ENCODE measurements around the gene SLC26A5.

The SLC26A5 gene

DNA sequence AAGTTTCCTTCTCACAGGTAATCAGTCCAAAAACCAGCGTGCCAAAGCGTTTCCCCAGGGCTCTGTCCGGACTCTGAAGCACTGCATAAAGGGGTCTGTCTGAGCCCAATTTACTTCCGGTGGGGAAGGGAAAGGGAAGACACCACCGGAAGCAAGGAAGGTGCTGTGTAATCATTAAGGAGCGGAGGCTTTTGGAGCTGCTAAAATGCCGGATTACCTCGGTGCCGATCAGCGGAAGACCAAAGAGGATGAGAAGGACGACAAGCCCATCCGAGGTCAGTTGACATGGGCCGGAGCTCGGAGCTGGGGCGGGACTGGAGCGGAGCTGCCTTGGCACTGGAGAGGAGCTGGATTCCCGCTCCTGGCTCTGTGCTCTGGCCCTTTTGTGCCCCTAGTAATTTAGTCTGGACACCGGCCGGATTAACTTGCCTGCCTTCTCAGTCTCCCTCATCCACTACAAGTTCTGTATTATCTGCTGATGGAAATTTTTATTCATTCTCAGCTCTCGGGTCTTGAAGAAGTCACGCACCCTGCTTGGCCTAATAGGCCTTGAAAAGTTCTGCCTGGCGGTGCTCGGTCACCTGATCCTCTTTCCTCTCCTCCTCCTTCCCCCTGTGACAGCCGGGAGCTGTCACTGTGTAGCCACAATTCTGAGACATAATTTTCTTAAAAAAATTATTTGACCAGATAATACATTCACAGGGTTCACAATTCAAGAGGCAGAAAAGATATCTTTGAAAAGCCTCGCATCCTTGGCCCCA, 98.3 kb downstream of the SLC26A5 start, which contains the start of gene PSMC2:
Gene PSMC2, plus strand, starts transcription at position 137 of the 761 bp plus-strand sequence. Its CDS starts 69 bp downstream, at position 206.
- peak; percentile 91 for DNase-seq

DNA sequence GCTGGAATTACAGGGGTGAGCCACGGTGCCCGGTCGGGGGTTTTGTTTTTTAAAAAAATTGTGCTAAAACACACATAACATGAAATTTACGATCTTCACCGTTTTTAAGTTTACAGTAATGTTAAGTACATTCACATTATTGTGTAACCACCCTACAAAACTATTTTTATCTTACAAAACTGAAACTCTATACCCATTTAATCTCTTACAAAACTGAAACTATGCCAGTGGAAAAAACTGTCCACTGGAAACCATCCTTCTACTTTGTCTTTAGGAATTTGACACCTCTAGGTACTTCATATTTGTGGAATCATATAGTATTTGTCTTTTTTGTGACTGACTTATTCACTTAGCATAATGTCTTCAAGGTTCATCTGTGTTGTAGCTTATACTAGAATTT, 99.6 kb downstream of the SLC26A5 start:
- DNase-seq, result no peak

DNA sequence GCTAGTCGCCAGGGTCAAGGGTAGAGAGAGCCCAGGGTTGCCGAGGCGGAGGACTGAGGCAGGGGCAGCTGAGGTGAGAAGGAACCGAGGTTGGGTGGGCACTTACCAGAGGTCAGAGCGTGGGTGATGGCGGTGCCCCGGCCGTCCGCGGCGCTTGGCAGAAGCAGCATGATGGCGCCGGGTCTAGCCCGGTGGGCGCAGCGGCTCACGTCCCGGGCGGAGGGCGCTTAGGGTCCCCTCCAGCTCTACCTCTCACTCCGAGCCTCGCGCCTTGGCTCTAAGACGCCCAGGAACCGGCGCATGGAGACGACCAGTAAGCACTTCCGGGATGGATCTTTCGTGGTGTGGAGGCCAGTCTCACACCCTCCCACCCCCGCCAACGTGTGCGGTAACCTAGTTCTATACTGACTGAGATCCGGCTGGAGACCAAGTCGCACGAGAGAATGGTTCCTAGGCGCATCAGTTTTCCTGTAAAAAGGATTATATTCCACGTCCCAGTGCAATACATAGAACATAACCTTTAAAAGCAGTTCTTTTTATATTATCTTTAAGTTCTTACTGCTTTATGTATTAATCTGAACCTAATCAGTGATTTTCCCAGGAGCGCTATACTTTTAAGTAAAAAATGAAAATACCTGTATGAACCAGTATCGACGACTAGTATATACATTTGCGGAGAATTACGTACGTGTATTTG, 101.4 kb downstream of the SLC26A5 start, which contains the start of gene DNAJC2:
Gene DNAJC2, minus strand, starts transcription at position 315 of the 697 bp plus-strand sequence. Its CDS starts 145 bp downstream, at position 170.
- DNase-seq, result peak; percentile 93

DNA sequence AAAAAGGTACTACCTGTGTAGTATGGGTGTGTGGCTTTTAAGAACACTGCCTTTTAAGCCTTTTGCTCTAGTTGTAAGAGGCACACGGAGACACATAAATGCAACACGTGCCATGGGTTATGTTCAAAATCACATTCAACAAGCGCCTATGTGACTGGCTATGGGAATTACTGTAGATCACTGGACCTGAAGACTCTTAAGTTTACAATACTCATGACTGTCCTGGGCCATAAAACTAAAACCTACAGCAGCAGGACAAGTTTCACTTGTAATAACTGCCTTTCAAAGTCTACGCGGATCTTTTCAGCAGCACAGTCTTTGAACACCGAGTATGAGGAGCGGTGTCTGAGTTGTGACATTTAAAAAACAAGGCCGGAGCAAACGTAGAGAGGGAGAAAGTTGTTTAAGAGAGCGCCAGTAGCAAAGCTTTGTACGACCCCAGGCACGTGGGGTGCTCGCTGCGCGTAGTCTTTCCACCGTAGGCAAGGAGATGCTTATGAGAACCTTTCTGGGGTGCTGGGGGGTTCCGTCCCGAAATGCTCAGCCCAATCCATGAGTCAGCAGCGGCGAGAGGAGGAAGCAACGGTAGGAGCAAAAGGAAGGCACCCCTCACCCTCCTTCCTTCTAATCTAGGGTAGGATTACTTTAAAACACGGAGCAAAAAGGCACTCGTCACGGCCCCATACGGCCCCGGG, 102.1 kb downstream of the SLC26A5 start:
- DNase-seq, result peak; percentile 19

DNA sequence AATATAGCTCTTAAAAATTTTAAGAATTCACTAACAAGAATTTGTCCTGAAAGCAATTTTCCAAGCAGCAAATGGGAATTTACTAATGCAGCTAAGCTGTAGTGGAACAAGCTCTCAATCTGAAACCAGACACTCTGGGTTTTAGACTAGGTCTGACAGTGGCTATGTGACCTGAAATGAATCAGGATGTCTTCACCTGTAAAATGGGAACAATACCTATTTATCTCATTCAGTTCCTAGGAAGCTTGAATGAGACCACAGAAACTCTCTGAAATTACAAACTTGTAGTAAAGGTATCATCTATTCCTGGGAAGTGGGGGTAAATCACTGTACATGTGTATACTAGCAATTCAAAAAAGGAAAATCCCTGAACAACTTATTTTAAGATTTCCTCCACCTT, 102.7 kb downstream of the SLC26A5 start:
- no peak for DNase-seq

DNA sequence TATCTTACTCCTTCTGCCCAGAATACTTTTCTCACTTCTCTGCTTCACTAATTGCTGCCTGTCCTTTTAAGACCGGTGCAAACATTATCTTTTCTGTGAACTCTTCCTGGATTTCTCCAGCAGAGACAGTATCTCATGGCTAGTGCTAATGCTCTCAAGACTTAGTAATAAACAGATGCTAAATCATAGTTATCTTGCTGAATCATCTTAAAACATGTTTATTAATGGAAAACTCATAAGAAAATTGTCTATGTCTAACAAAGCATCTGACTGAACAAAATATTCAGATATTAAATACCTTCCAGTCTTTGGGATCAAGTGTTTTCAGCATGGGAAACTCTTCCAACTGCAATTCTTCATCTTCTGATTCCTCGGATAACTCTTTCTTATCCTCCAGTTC, 104.5 kb downstream of the SLC26A5 start:
- DNase-seq, result no peak

DNA sequence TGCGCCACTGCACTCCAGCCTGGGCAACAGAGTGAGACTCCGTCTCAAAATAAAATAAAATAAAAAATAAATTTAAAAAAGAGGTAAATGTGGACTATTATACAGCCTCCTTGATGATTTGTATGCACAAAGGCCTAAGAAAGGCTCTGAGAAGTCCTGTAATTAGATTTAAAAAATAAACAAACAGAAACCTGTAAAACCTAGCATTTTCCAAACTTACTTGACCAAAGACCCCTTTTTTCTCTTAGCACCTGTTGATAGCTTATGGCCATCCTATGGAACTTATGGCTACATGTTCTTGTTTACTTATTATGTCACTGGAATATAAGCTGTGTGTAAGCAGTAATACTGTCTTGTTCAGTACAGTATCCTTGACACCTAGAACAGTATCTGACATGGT, 107.1 kb downstream of the SLC26A5 start:
- no peak for DNase-seq

DNA sequence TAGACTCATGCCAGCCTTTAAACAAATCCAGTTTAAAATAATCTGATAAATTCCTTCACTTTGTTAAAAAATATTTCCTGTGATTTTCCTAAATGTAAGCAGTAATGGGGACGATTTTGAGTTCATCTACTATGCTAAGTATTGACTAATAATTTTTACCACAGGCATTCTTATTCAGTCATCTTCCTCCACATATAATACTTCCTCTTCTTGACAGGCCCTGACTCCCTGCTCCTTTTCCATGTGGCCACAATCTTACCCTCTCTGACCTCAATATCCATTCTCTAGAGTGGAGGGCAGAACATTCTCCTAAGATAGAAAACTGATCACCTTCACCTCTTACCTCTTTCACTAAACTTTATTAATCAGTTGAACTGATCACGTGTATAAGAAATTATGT, 109.2 kb downstream of the SLC26A5 start:
- DNase-seq, result no peak

DNA sequence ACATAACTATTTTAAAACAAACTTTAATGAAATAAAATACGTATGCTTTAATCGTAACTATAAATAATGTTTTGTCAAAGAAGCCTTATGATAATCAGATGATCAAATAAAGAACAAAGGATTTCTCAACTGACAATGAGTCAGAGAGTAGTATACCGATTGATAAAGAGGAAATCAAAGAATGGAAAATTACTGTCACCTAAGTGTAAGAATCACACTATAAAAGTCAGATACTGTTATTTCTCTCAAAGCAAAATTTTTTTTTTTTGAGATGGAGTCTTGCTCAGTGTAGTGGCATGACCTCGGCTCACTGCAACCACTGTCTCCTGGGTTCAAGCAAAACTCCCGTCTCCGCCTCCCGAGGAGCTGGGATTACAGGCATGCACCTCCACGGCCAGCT, 120.3 kb downstream of the SLC26A5 start:
- no peak for DNase-seq
